Measurements from ENCODE around the gene ZNF462. TPM values are rescaled to one million over a fixed set of nuclear protein-coding genes. Genes with fewer than 3 reads are reported as not detected.

Gene ZNF462
- total and polyA plus RNA-seq, 2 of the 13 experiments (the other 11 are each of a cell fraction or from before 2014, with no cell fraction given): not detected

DNA sequence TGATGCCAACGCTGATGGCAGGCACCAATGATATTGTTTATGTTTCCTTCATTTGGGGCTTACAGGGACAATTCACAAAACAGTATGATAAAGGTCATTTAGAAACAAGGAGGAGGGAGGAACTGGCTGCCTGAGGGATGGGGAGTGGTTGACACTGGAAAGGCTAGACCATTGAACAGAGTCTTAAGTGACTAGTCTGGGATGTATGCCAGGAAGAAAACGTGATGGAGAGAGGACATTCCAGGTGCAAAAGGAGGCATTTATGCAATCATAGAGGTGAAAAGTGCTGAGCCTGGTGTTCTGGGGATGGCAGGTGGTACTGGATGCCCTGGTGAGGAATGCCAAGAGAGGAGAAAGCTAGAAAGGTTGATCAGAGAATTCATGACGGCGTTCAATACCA is 153.4 kb downstream of the ZNF462 start (continued):
- TF ChIP-seq ZNF562 (CRISPR knock-in tag; IDR thresholded peaks at IDR 0.05; ENCODE audit: borderline replicate concordance) (no peak), SNAI1 (CRISPR knock-in tag; IDR thresholded peaks at IDR 0.05; ENCODE audit: borderline replicate concordance) (no peak), FIP1L1 (IDR thresholded peaks at IDR 0.05; ENCODE audit: borderline replicate concordance, insufficient read depth, low read depth, low read length) (no peak)

DNA sequence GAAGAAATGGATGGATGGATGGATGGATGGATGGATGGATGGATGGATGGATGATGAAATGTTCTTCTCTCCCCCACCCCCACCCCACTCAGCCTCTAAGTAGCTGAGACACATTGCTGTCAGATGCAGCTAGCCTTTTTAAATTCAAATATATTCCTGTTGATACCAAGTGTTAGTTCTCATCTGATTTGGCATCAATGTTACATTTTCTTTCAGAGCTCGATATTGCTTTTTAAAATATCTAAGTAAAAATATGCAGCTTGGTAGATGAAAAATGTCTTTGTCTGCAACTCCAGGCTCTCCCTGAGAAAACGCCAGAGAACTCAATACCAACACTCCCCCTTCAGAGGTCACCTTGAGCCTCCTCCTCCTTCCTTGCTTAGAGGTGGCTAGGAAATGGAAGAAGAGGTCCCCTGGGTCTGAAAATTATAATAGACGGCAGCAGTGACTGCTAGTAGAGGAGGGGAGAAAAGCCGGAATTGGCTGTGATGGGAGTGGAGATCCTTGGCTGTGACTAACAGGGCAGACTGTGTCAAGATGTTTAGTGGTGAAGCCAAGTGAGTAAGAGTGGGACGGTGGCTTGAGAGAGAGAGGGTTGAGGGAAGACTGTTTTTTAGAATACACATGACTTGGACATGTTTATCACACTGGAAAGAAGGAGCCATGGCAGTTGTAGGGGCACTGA is 156.0 kb downstream of the ZNF462 start:
- ATAC-seq (no peak), DNase-seq (ENCODE audit: low spot score) (no peak), FAIRE-seq (no peak)
- no TSS peak for BruUV-seq (replicated peaks)
- Histone ChIP-seq H3K9me3 (ENCODE audit: low read length) (no peaks in the 10 kb centered on the region), H3K9ac (ENCODE audit: insufficient read depth, low read depth, low read length) (no peak overlapping the region), H3K27ac (ENCODE audit: extremely low read length, insufficient read depth, low read length) (no peak overlapping the region), H2AFZ (ENCODE audit: low read length) (no peak overlapping the region), H3K27me3 (ENCODE audit: control insufficient read depth in 1 of 2, insufficient read depth in 2 of 2, low read length in 2 of 2) (no peaks in the 10 kb centered on the region), H4K20me1 (ENCODE audit: insufficient read depth, low read length) (no peaks in the 10 kb centered on the region), H3K4me1 (ENCODE audit: insufficient read depth, low read length) (no peaks in the 10 kb centered on the region), H3K4me3 (replicated peaks in 1 of 3; ENCODE audit: insufficient read depth in 1 of 3, low read depth in 2 of 3, low read length in 3 of 3) (no peak overlapping the region), H3K36me3 (replicated peaks in 1 of 2; ENCODE audit: control insufficient read depth in 1 of 2, insufficient read depth in 2 of 2, low read length in 2 of 2) (no peaks in the 10 kb centered on the region), H3K4me2 (ENCODE audit: low read depth, low read length) (no peak overlapping the region), H3K79me2 (ENCODE audit: insufficient read depth, low read length) (no peaks in the 10 kb centered on the region)
- ChIA-PET POLR2A (no interaction called here), CTCF (ENCODE audit: low intra/inter-chr PET ratio, low total read pairs) (no interaction called here)
- in situ Hi-C loops (cut with HindIII; ENCODE audit: extremely low pct_ligation_motif_present, low pct_unique_long_range_greater_than_20kb) (no loop called here), intact Hi-C loops (cut with micrococcal nuclease; ENCODE audit: unreplicated experiment) (no loop called here)
- 13% methylated on average over 5 of the region's 5 CpGs for WGBS (ENCODE audit: low lambda C conversion rate)
- TF ChIP-seq ZNF367 (CRISPR knock-in tag; IDR thresholded peaks at IDR 0.05; ENCODE audit: borderline replicate concordance) (no peak), ZNF484 (CRISPR knock-in tag; IDR thresholded peaks at IDR 0.05; ENCODE audit: borderline replicate concordance, low read depth) (no peak)
- TF ChIP-seq, protein P1, sequence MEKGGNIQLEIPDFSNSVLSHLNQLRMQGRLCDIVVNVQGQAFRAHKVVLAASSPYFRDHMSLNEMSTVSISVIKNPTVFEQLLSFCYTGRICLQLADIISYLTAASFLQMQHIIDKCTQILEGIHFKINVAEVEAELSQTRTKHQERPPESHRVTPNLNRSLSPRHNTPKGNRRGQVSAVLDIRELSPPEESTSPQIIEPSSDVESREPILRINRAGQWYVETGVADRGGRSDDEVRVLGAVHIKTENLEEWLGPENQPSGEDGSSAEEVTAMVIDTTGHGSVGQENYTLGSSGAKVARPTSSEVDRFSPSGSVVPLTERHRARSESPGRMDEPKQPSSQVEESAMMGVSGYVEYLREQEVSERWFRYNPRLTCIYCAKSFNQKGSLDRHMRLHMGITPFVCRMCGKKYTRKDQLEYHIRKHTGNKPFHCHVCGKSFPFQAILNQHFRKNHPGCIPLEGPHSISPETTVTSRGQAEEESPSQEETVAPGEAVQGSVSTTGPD (CRISPR knock-in tag; IDR thresholded peaks at IDR 0.05): no peak
- TF ChIP-seq, protein P2, sequence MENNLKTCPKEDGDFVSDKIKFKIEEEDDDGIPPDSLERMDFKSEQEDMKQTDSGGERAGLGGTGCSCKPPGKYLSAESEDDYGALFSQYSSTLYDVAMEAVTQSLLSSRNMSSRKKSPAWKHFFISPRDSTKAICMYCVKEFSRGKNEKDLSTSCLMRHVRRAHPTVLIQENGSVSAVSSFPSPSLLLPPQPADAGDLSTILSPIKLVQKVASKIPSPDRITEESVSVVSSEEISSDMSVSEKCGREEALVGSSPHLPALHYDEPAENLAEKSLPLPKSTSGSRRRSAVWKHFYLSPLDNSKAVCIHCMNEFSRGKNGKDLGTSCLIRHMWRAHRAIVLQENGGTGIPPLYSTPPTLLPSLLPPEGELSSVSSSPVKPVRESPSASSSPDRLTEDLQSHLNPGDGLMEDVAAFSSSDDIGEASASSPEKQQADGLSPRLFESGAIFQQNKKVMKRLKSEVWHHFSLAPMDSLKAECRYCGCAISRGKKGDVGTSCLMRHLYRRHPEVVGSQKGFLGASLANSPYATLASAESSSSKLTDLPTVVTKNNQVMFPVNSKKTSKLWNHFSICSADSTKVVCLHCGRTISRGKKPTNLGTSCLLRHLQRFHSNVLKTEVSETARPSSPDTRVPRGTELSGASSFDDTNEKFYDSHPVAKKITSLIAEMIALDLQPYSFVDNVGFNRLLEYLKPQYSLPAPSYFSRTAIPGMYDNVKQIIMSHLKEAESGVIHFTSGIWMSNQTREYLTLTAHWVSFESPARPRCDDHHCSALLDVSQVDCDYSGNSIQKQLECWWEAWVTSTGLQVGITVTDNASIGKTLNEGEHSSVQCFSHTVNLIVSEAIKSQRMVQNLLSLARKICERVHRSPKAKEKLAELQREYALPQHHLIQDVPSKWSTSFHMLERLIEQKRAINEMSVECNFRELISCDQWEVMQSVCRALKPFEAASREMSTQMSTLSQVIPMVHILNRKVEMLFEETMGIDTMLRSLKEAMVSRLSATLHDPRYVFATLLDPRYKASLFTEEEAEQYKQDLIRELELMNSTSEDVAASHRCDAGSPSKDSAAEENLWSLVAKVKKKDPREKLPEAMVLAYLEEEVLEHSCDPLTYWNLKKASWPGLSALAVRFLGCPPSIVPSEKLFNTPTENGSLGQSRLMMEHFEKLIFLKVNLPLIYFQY (CRISPR knock-in tag; IDR thresholded peaks at IDR 0.05; ENCODE audit: borderline replicate concordance): no peak
- TF ChIP-seq, protein P3, sequence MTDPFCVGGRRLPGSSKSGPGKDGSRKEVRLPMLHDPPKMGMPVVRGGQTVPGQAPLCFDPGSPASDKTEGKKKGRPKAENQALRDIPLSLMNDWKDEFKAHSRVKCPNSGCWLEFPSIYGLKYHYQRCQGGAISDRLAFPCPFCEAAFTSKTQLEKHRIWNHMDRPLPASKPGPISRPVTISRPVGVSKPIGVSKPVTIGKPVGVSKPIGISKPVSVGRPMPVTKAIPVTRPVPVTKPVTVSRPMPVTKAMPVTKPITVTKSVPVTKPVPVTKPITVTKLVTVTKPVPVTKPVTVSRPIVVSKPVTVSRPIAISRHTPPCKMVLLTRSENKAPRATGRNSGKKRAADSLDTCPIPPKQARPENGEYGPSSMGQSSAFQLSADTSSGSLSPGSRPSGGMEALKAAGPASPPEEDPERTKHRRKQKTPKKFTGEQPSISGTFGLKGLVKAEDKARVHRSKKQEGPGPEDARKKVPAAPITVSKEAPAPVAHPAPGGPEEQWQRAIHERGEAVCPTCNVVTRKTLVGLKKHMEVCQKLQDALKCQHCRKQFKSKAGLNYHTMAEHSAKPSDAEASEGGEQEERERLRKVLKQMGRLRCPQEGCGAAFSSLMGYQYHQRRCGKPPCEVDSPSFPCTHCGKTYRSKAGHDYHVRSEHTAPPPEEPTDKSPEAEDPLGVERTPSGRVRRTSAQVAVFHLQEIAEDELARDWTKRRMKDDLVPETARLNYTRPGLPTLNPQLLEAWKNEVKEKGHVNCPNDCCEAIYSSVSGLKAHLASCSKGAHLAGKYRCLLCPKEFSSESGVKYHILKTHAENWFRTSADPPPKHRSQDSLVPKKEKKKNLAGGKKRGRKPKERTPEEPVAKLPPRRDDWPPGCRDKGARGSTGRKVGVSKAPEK (CRISPR knock-in tag; IDR thresholded peaks at IDR 0.05; ENCODE audit: borderline replicate concordance): no peak
- TF ChIP-seq, protein P4, sequence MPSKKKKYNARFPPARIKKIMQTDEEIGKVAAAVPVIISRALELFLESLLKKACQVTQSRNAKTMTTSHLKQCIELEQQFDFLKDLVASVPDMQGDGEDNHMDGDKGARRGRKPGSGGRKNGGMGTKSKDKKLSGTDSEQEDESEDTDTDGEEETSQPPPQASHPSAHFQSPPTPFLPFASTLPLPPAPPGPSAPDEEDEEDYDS (CRISPR knock-in tag; IDR thresholded peaks at IDR 0.05): no peak
- TF ChIP-seq, protein P5, sequence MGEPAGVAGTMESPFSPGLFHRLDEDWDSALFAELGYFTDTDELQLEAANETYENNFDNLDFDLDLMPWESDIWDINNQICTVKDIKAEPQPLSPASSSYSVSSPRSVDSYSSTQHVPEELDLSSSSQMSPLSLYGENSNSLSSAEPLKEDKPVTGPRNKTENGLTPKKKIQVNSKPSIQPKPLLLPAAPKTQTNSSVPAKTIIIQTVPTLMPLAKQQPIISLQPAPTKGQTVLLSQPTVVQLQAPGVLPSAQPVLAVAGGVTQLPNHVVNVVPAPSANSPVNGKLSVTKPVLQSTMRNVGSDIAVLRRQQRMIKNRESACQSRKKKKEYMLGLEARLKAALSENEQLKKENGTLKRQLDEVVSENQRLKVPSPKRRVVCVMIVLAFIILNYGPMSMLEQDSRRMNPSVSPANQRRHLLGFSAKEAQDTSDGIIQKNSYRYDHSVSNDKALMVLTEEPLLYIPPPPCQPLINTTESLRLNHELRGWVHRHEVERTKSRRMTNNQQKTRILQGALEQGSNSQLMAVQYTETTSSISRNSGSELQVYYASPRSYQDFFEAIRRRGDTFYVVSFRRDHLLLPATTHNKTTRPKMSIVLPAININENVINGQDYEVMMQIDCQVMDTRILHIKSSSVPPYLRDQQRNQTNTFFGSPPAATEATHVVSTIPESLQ (CRISPR knock-in tag; conservative IDR thresholded peaks at IDR 0.05): no peak
